ENCODE measurements around the gene EML3.

Gene EML3

GRCh38 chr11:62593434-62594044 is 19.0 kb downstream of the EML3 start:
- TF ChIP-seq ISL1 (CRISPR knock-in tag; IDR thresholded peaks at IDR 0.05) = no peak
- no peak for TF ChIP-seq BACH2 (CRISPR knock-in tag; IDR thresholded peaks at IDR 0.05; ENCODE audit: borderline replicate concordance)
- TF ChIP-seq PPARA (CRISPR knock-in tag; IDR thresholded peaks at IDR 0.05; ENCODE audit: borderline replicate concordance) = no peak
- no peak for TF ChIP-seq SNAI2 (CRISPR knock-in tag; IDR thresholded peaks at IDR 0.05)
- TF ChIP-seq, protein P1, sequence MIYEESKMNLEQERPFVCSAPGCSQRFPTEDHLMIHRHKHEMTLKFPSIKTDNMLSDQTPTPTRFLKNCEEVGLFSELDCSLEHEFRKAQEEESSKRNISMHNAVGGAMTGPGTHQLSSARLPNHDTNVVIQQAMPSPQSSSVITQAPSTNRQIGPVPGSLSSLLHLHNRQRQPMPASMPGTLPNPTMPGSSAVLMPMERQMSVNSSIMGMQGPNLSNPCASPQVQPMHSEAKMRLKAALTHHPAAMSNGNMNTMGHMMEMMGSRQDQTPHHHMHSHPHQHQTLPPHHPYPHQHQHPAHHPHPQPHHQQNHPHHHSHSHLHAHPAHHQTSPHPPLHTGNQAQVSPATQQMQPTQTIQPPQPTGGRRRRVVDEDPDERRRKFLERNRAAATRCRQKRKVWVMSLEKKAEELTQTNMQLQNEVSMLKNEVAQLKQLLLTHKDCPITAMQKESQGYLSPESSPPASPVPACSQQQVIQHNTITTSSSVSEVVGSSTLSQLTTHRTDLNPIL (CRISPR knock-in tag; IDR thresholded peaks at IDR 0.05; ENCODE audit: low read depth) = no peak
- ATAC-seq = peak; percentile 36

- ATAC-seq = no peak
- TF ChIP-seq, protein P1 (CRISPR knock-in tag; IDR thresholded peaks at IDR 0.05; ENCODE audit: low read depth) = no peak
- TF ChIP-seq ESRRG (CRISPR knock-in tag; IDR thresholded peaks at IDR 0.05) (no peak), ZNF565 (CRISPR knock-in tag; conservative IDR thresholded peaks at IDR 0.05; ENCODE audit: low read depth) (no peak), RARB (CRISPR knock-in tag; IDR thresholded peaks at IDR 0.05) (no peak), POU6F1 (CRISPR knock-in tag; IDR thresholded peaks at IDR 0.05; ENCODE audit: borderline replicate concordance, low read depth) (no peak), ZNF8 (CRISPR knock-in tag; IDR thresholded peaks at IDR 0.05) (no peak), ZC3H10 (CRISPR knock-in tag; IDR thresholded peaks at IDR 0.05) (no peak), ISL1 (CRISPR knock-in tag; IDR thresholded peaks at IDR 0.05) (no peak), ARNTL (CRISPR knock-in tag; IDR thresholded peaks at IDR 0.05; ENCODE audit: borderline replicate concordance, low read depth) (no peak), TSHZ2 (CRISPR knock-in tag; IDR thresholded peaks at IDR 0.05) (no peak), SNAI2 (CRISPR knock-in tag; IDR thresholded peaks at IDR 0.05) (no peak), ZFP30 (CRISPR knock-in tag; IDR thresholded peaks at IDR 0.05) (no peak), ZNF70 (CRISPR knock-in tag; IDR thresholded peaks at IDR 0.05) (no peak), TOX (CRISPR knock-in tag; IDR thresholded peaks at IDR 0.05; ENCODE audit: borderline replicate concordance) (no peak), TCF4 (CRISPR knock-in tag; IDR thresholded peaks at IDR 0.05; ENCODE audit: borderline replicate concordance) (no peak), BACH2 (CRISPR knock-in tag; IDR thresholded peaks at IDR 0.05; ENCODE audit: borderline replicate concordance) (no peak), OSR1 (CRISPR knock-in tag; IDR thresholded peaks at IDR 0.05) (no peak), ZFP3 (CRISPR knock-in tag; IDR thresholded peaks at IDR 0.05) (no peak), CSDC2 (CRISPR knock-in tag; IDR thresholded peaks at IDR 0.05) (no peak)
- TF ChIP-seq, protein P2, sequence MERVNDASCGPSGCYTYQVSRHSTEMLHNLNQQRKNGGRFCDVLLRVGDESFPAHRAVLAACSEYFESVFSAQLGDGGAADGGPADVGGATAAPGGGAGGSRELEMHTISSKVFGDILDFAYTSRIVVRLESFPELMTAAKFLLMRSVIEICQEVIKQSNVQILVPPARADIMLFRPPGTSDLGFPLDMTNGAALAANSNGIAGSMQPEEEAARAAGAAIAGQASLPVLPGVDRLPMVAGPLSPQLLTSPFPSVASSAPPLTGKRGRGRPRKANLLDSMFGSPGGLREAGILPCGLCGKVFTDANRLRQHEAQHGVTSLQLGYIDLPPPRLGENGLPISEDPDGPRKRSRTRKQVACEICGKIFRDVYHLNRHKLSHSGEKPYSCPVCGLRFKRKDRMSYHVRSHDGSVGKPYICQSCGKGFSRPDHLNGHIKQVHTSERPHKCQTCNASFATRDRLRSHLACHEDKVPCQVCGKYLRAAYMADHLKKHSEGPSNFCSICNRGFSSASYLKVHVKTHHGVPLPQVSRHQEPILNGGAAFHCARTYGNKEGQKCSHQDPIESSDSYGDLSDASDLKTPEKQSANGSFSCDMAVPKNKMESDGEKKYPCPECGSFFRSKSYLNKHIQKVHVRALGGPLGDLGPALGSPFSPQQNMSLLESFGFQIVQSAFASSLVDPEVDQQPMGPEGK (CRISPR knock-in tag; IDR thresholded peaks at IDR 0.05; ENCODE audit: borderline replicate concordance) = no peak
Observed at GRCh38 chr11:62592989-62593421, 19.6 kb downstream of the EML3 start.

Data from SK-N-SH treated with all-trans-retinoic acid at 6 μM for 48 hours (cell line).